ENCODE measurements around the gene SERPINA6.
A peak's percentile ranks its signal among the peaks of the same experiment; 100 is the strongest.
"Not testable (repeated sequence)": the region's sequence is repeated elsewhere in the genome, so short reads cannot be mapped to it uniquely, and the experiment has no call there.

SERPINA6 gene

GRCh38 chr14:94309721-94310120 lies 13.4 kb downstream of the SERPINA6 start:
- in situ Hi-C loops (cut with HindIII; ENCODE audit: low pct_unique_long_range_greater_than_20kb, low sequenced_read_pairs) = no loop called here
- no peak for TF ChIP-seq JUND (IDR thresholded peaks at IDR 0.05; ENCODE audit: low read depth)
- no peak for DNase-seq (ENCODE audit: low read depth in 1 of 2, low spot score in 1 of 2)

GRCh38 chr14:94307410-94307992 lies 15.6 kb downstream of the SERPINA6 start:
- no peak for TF ChIP-seq JUND (IDR thresholded peaks at IDR 0.05; ENCODE audit: low read depth)
- DNase-seq (ENCODE audit: low read depth in 1 of 2, low spot score in 1 of 2) = peak in 1 of 2 experiments; percentile 69
- in situ Hi-C loops (cut with HindIII; ENCODE audit: low pct_unique_long_range_greater_than_20kb, low sequenced_read_pairs) = no loop called here

DNA sequence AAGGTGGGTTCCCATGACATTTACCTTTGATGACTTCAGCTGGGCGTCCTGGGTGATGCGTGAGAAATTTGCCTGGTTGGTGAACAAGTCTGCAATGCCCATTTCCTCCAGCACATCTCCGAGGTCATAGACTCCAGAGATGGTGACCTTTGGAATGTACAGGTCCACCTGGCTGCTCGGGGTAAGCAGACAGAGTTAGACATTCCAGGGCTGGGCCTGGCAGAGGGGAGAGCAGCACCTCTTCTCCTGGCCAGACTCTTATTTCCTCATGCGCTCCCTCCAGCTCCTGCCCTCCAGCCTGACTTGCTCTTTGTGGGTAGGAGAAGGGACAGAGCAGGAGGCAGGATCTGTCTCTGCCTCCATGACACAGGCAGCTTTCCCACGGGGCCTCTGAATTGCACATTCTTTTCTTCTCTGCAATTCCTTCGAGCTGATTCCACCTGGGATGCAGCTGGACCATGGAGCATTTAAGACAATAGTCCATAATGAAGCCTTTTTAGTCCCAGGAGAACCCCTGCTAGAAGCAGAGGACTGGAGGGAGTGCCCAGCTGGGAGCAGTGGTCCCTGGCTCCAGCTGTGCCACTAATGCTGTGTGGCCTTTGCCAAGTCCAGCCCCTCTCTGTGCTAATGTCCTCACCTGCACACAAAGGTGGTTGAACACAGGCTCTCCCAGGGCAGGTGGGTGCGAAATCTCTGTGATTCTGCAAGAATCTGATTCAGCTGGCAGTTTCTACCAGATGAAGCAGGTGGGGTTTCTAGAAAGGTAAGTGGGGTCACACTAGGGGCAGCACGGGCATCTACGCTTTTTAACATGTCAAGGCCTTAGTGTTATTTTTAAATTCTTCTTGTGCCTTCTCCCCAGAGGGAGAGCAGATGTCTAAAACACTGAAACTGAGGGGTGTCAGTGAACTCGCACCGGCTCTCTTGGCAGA lies 16.8 kb downstream of the SERPINA6 start:
- in situ Hi-C loops (cut with HindIII; ENCODE audit: low pct_unique_long_range_greater_than_20kb, low sequenced_read_pairs) = no loop called here
- no peak for DNase-seq (ENCODE audit: low read depth in 1 of 2, low spot score in 1 of 2)
- TF ChIP-seq JUND (IDR thresholded peaks at IDR 0.05; ENCODE audit: low read depth) = no peak

DNA sequence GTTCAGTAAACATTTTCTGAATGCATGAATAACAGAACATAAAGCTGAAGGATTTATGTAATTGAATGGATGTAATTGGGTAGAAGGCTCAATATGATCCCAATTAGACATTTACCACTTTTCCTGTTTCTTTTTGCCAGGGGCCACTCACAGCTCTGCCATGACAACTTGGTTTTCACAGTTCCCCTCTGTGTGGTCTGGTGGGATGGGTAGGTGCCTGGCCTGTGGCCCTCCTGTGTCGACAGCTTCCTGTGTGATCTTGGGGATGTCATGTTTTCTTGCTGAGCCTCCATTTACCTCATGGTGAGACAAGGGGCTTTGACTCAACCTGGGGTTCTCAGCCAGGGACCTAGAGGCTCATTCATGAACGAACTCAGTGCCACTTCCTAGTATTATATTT lies 17.5 kb downstream of the SERPINA6 start:
- no peak for TF ChIP-seq JUND (IDR thresholded peaks at IDR 0.05; ENCODE audit: low read depth)
- in situ Hi-C loops (cut with HindIII; ENCODE audit: low pct_unique_long_range_greater_than_20kb, low sequenced_read_pairs) = no loop called here
- no peak for DNase-seq (ENCODE audit: low read depth in 1 of 2, low spot score in 1 of 2)

DNA sequence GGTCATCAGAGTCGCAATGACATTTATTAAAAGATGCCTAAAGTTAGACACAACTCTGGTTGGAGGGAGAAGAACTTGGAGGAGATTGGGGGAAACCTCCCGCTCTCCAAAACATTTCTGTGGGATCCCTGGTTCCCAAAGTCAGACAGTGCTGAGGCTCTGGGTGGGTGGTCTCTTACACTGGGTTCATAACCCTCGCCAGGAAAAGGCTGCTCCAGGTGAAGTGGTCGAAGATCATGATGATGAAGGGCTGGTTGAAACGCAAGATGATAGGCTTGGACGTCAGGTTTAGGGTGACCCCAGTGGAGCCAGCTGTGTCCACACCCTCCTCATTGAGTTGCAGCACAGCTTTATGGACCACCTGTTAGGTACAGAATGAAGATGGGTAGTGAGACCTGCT lies 18.9 kb downstream of the SERPINA6 start:
- in situ Hi-C loops (cut with HindIII; ENCODE audit: low pct_unique_long_range_greater_than_20kb, low sequenced_read_pairs) = no loop called here
- no peak for TF ChIP-seq JUND (IDR thresholded peaks at IDR 0.05; ENCODE audit: low read depth)
- DNase-seq (ENCODE audit: low read depth in 1 of 2, low spot score in 1 of 2) = no peak

- no peak for TF ChIP-seq JUND (IDR thresholded peaks at IDR 0.05; ENCODE audit: low read depth)
- no peak for DNase-seq (ENCODE audit: low read depth in 1 of 2, low spot score in 1 of 2)
- in situ Hi-C loops (cut with HindIII; ENCODE audit: low pct_unique_long_range_greater_than_20kb, low sequenced_read_pairs) = no loop called here
Measured at GRCh38 chr14:94303111-94303510, 20.0 kb downstream of the SERPINA6 start.

DNA sequence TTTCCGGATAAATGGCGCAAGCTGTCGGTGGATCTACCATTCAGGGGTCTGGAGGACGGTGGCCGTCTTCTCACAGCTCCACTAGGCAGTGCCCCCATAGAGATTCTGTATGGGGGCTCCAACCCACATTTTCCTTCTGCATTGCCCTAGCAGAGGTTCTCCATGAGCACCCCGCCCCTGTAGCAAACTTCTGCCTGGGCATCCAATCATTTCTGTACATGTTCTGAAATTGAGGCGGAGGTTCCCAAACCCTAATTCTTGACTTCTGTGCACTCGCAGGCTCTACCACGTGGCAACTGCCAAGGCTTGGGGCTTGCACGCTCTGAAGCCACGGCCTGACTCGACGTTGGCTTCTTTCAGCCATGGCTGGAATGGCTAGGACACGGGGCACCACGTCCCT lies 25.0 kb downstream of the SERPINA6 start:
- no peak for TF ChIP-seq JUND (IDR thresholded peaks at IDR 0.05; ENCODE audit: low read depth)
- no peak for DNase-seq (ENCODE audit: low read depth in 1 of 2, low spot score in 1 of 2)
- in situ Hi-C loops (cut with HindIII; ENCODE audit: low pct_unique_long_range_greater_than_20kb, low sequenced_read_pairs) = no loop called here

DNA sequence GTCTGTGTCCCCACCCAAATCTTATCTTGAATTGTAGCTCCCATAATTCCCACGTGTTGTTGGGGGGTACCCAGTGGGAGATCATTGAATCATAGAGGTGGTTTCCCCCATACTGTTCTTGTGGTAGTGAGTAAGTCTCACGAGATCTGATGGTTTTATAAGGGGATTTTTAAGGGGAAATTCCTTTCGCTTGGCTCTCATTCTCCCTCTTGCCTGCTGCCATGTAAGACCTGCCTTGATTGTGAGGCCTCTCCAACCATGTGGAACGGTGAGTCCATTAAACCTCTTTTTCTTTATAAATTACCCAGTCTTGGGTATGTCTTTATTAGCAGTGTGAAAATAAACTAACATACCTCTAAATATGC lies 27.0 kb downstream of the SERPINA6 start:
- in situ Hi-C loops (cut with HindIII; ENCODE audit: low pct_unique_long_range_greater_than_20kb, low sequenced_read_pairs); DNase-seq (ENCODE audit: low read depth in 1 of 2, low spot score in 1 of 2): not testable (repeated sequence)

DNA sequence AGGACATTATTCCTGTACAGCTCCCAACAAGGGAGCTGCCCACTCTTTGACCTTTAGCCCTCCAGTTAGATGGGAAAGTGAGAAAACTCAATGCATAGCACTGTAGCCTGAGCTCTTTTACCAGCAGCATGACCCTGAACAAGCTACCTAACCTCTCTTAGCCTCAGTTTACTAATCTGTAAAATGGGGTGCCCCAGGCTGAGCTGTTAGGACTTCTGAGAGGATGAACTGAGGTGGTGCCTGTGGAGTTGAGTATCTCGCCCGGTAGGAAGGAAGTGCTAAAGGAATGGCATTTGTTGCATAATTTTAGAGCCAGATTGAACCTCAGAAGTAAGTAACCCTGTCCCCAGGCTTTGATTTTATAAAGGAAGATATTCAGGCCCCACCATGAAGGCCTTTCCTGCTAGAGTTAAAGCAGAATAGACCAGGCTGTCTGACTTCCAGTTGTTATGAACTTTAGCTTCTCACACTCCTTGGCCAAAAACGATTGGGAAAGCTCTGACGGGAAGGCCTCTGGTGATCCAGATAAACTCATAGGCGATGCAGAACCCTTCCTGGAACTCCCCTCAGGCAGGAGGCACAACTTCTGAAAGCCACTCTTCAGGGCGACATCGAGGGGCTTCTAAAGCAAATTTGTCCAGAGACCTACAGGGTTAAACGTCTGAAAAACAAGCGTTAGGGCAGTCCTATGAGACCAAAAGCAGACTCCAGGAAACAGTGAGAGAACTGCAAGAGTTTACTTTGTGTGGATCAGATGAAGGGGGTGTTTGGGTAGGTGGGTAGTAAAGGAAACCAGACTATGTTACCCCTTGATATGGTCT lies 27.6 kb downstream of the SERPINA6 start:
- TF ChIP-seq JUND (IDR thresholded peaks at IDR 0.05; ENCODE audit: low read depth) = no peak
- in situ Hi-C loops (cut with HindIII; ENCODE audit: low pct_unique_long_range_greater_than_20kb, low sequenced_read_pairs) = no loop called here
- no peak for DNase-seq (ENCODE audit: low read depth in 1 of 2, low spot score in 1 of 2)

- no peak for TF ChIP-seq JUND (IDR thresholded peaks at IDR 0.05; ENCODE audit: low read depth)
- no peak for DNase-seq (ENCODE audit: low read depth in 1 of 2, low spot score in 1 of 2)
Measured at GRCh38 chr14:94293578-94293924, 29.6 kb downstream of the SERPINA6 start.

DNA sequence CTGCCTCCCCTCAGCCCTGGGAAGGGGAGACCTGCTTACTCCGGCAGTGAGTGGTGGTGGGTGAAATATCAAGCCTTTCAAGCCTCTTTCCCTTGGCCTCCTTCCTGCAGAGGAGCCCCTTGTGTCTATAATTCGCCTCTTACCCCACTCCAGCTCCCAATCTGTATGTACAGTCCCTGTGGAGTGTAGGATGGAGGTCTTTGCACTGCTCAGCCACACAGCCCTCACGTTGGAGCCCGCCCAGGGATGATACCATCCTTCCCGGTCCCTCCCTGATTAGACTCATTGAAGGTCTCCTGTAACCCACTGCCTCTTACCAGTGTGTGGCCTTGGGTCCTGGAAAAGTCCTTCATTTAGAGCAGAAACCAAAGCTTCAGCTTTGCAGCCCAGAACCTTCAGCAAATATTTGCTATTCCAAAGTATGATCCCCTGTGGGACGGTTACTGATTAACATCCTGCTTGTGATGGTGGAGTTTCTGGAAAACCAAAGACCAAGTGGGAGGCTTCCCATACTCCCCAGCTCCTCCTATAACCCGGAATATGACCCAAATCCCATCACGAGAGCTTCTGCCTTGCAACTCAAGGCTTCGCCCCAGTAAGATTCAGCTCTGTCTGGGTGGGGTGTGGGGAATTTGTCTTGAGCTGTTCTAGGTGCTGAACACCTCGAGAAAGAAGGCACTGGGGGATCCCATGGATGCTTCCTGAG lies 30.1 kb downstream of the SERPINA6 start, which contains the start of gene SERPINA10:
SERPINA10 (minus strand) TSS at position 397 of the 706 bp plus-strand sequence. CDS start 2,675 bp downstream, outside the sequence.
- TF ChIP-seq JUND (IDR thresholded peaks at IDR 0.05; ENCODE audit: low read depth) = no peak
- DNase-seq (ENCODE audit: low read depth in 1 of 2, low spot score in 1 of 2) = peak; percentile 20 to 72
- in situ Hi-C loops (cut with HindIII; ENCODE audit: low pct_unique_long_range_greater_than_20kb, low sequenced_read_pairs) = no loop called here

More at GRCh38 chr14:94293578-94293924, 29.6 kb downstream of the SERPINA6 start:
- in situ Hi-C loops (cut with HindIII; ENCODE audit: low pct_unique_long_range_greater_than_20kb, low sequenced_read_pairs) = no loop called here

DNA sequence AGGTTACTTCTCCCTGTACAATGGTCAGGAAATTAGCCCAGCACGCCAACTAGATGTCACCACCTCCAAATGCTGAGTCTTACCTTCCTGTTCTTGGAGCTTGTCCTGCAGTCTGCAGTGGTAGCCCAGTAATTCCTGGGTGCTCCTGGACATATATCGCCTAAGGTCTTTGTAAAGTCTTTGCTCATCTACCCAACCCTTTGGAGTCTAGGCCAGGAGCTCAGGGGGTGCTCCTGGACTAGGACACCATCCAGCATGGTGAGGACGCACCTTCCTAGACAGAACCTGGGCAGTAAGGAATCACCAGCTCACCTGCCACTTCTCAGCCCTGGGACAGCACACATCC lies 30.6 kb downstream of the SERPINA6 start:
- no peak for DNase-seq (ENCODE audit: low read depth in 1 of 2, low spot score in 1 of 2)
- no peak for TF ChIP-seq JUND (IDR thresholded peaks at IDR 0.05; ENCODE audit: low read depth)
- in situ Hi-C loops (cut with HindIII; ENCODE audit: low pct_unique_long_range_greater_than_20kb, low sequenced_read_pairs) = no loop called here

All from T47D (cell line).